HG02943 (cell line): ENCODE measurements around the gene HACE1.
"Not testable (repeated sequence)": the region's sequence is repeated elsewhere in the genome, so short reads cannot be mapped to it uniquely, and the experiment has no call there.

Experiments
- ATAC-seq: cut with Tn5 transposase; IDR thresholded peaks from one replicate; pipeline ENCODE4 v1.9.1; 2021; ENCODE audit warnings: mild to moderate bottlenecking, low read depth, moderate library complexity; ENCODE audit not compliant: unreplicated experiment

HACE1 gene

DNA sequence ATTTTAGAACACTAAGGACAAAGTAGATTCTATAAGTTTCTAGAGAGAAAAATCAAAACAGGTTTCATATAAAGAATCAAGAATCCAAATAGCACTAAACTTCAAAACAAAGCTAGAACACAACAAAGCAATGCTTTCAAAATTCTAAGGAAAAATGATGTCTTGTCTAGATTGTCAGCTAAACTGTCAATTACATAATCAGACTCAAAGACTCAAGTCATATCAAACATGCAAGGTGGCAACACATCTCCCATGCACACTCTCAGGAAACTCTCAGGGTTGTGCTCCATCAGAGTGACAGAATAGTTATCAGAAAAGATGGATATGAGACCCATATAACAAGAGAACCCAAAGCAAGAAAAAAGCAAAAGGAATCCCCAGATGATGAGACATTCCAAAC is 23.9 kb downstream of the HACE1 start:
- no peak for ATAC-seq

- ATAC-seq = no peak
Measured at GRCh38 chr6:104829183-104829958, 30.3 kb downstream of the HACE1 start.

DNA sequence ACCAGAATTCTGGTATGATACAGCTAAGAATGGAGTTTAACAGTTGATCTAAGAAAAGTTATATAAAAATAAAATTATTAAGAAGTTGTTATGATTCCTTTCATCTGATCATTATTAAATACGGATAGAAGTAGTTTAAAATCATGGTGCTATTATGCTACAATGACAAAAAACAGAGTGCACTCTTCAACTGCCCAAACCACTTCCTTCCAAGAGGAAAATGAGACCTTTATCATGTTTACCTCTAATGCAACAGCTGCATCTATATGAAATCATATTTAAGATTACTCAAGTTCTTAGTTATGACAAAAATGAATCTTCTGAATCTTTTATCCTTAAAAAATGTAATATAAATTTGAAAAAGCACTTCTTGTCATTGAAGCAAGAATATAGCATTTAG is 31.2 kb downstream of the HACE1 start:
- ATAC-seq = no peak

- not testable (repeated sequence) for ATAC-seq
Measured at GRCh38 chr6:104820820-104821219, 38.9 kb downstream of the HACE1 start.

DNA sequence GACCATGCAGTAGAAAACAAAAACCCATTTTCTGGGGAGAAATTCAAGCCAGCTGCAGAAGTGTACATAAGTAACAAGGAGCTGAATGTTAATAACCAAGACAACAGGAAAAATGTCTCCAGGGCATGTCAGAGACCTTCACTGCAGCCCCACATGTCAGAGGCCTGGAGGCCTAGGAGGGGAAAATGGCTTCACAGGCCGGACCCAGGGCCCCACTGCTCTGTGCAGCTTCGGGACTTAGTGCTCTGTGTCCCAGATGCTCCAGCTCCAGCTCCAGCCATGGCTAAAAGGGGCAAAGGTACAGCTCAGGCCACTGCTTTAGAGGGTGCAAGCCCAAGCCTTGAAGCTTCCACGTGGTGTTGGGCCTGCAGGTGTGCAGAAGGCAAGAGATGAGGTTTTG is 43.6 kb downstream of the HACE1 start:
- no peak for ATAC-seq

- no peak for ATAC-seq
Measured at GRCh38 chr6:104814743-104815142, 45.0 kb downstream of the HACE1 start.

DNA sequence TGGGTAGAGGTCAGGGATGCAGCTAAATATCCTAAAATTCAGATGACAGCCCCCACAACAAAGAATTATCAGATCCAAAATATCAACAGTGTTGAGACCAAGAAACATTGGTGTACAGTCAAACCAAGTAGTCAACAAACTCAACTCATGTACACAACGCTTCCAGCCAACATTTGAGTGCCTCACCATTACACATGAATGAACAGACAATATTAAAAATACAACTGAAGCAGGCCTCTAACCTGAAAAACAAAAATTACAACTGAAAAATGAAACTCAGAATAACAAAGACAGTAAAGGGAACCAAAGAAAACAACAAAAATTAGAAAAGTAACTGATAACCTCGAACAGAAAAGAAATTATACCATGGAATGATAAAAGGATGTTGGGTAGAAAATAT is 46.2 kb downstream of the HACE1 start:
- ATAC-seq = no peak

DNA sequence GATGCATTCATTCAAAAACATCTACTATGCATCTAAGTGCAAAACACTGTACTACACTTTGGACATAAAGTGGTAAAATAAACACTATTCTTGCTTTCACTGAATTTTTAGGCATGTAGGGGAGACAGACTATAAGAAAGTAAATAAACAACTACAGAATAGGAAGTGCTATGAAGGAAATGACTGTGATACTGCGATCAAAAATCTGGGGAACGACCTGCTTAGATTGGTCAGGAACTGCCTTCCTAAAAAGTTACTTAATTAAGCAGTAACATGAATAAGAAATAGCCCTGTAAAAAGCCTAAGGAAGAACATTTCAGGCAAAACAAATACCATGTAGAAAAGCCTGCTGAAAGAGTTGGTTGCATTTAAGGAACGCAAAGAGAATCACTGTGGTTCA is 50.6 kb downstream of the HACE1 start:
- no peak for ATAC-seq

GRCh38 chr6:104805335-104805734 is 54.4 kb downstream of the HACE1 start:
- not testable (repeated sequence) for ATAC-seq

- no peak for ATAC-seq
Measured at GRCh38 chr6:104799134-104799657, 60.5 kb downstream of the HACE1 start.

DNA sequence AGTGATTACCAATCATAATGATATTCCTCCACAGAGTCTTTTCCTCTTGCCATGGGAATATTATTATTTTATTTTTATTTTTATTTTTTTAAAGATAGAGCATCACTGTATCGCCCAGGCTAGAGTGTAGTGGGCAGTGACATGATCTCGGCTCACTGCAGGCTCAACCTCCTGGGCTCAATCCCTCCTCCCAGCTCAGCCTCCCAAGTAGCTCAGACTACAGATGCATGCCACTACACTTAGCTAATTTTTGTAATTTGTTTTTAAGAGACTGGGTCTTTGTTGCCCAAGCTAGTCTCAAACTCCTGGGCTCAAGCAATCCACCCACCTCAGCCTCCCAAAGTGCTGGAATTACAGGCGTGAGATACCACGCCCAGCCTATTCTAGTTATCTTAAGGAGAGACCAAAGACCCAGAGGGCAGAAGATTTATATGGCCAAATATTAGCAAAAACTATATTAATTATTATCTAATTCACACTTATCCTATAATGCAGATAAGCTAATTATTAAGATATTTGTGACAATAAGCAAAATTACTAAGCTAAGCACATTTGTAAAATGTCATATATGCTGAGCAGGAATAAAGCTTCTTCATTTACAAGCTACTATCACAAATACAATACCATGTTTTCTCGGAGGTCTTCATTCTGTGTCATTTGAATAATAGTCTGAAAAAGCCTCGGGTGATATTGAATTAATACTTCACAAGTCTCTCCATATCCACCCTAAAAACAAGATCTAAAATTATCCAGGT is 63.5 kb downstream of the HACE1 start:
- ATAC-seq = no peak

DNA sequence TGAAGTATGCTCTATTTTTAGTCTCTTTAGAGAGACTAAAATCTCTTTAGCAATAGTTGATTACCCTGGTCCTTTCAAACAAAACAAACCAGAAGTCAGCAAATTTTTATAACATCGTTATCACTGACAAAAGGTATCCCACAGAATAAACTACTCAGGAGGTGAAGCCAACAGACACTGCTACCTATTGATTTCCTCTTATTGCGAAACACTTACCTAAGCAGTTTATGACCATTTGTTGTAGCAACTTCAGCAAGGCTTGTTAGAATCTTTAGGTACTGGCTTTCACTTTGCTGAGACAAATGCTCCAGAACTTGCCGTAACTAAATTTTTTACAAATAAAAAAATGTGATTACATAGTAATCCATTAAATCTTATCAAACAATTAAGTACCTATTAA is 64.4 kb downstream of the HACE1 start:
- ATAC-seq = no peak

- peak; percentile 90 for ATAC-seq
Measured at GRCh38 chr6:104789770-104790190, 69.9 kb downstream of the HACE1 start.

DNA sequence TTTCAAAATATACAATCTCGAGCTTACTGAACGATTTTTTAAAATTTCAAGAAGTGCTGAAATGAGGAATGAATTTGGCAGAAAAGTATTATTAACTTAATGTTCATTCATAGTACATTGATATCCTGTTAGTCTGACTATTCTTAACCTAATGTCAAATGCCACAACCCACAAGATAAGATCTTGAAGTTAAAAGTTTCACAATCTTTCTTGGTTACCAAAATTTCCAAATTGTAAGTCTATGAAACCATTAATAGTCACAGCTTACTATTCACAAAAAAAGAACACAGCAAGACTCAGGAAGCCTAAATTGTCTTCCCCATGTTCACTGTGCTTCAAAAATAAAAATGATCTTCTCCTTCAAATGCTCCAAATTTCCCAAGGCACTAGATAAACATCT is 71.3 kb downstream of the HACE1 start:
- ATAC-seq = no peak

GRCh38 chr6:104787305-104787704 is 72.4 kb downstream of the HACE1 start:
- ATAC-seq = no peak

DNA sequence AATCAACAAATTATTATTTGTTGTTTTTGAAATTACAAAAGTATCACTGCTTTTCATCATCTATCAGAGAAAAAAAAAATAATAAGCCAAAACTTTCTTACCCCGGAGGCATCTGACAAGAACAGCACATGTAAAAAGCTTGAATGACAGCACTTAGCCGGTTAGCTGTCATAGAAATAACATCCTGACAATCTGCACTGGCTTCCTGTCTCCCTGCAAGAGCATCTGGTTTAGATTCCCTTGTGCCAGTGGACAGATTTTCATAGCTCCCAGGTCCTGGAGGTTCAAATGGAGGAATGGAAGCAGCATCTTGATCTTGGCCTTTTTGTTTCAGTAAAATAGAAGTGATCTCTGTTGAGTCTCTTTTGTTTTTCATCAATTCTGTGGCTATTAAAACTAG is 74.8 kb downstream of the HACE1 start:
- no peak for ATAC-seq

DNA sequence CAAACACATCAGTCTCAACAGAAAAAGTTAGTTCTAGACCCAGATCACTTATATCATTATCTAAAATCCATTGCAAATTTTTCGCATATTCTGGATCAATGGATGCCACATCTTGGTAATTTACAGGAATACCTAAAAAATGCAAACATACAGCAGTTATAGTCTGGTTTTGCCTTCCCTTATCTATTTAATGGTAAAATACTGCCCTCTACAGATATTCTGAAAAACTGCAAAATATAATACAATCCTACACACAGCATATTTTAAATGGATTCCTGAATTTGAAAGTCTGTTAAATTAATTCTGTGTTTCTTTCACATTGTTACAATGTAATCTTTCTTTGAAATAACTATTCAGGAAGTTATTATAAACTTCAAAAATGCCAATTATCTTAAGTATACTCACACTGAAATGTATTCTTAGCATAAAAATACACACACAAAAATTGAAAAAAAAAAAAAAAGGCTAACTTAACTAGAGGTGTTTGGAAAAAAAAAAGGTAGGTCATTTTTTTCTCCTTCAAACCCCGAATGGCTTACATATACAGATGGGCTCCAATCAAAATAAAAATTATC is 88.4 kb downstream of the HACE1 start:
- peak; percentile 75 for ATAC-seq

DNA sequence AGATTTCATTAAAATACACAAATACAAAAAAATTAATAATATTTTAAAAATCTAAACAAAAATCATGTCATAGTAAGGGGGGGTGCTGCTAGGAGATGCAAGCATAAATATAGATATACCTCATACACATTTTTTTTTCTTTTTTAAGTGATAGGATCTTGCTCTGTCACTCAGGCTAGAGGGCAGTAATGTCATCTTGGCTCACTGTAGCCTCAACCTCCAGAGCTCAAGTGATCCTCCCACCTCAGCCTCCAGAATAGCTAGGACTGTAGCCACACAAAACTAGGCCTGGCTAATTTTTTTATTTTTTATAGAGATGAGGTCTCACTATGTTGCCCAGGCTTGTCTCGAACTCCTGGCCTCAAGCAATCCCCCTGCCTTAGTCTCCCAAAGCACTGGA is 90.8 kb downstream of the HACE1 start:
- ATAC-seq = no peak

DNA sequence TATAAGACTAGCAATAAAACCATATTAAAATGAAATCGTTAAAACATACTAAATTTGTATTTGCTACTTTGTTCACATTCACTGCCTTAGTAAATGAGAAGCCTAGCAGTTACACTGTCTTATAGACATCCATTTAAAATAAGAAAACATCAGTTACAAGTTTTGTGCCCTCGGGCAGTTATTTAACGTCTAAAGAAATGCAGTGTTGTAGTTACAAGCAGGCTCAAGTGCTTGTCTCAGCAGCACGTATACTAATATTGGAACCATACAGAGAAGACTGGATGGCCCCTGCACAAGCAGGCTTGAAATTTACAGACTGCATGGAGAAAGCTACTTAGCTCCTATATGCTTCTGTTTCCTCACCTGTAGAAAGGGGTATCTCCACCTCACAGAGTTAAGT is 93.1 kb downstream of the HACE1 start:
- no peak for ATAC-seq

DNA sequence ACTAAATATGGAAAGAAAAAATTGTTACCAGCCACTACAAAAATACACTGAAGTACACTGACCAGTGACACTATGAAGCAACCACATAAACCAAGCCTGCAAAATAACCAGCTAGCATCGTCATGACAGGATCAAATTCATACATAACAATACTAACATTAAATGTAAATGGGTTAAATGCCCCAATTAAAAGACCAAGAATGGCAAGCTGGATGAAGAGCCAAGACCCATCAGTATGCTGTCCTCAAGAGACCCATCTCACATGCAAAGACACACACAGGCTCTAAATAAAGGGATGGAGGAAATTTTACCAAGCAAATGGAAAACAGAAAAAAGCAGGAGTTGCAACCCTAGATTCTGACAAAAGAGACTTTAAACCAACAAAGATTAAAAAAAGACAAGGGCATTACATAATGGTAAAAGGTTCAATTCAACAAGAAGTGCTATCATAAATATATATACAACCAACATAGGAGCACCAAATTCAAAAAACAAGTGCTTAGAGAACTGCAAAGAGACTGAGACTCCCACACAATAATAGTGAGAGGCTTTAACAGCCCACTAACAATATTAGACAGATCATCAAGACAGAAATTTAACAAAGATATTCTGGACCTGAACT is 104.8 kb downstream of the HACE1 start:
- ATAC-seq = no peak

GRCh38 chr6:104753251-104753650 is 106.5 kb downstream of the HACE1 start:
- ATAC-seq = no peak
